GM19238 (cell line): ENCODE data around the gene ADAMTS4.

ENCODE experiments used
- DNase-seq: peaks from one replicate; pipeline ENCODE4 v3.0.0; 2011; ENCODE audit warnings: low spot score; ENCODE audit not compliant: insufficient read length

Gene ADAMTS4

DNA sequence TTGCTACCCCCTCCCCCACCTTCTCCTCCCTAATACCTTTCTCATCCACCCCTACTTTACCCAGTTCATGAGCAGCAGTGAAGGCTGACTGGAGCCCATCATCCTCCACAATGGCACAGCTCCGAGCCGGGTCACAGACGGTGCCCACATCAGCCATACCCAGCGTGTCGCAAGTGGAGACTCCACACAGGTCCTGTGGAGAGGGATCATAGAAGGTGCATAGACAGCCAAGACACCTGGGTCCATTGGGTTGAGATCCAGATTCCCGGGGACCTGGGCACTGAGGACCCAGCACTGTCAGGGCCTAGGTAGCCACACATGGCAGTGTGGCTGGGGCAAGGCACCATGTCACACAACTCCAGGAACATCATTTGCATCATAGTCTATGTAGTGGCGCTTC, 2.7 kb downstream of the ADAMTS4 start:
- no peak for DNase-seq

DNA sequence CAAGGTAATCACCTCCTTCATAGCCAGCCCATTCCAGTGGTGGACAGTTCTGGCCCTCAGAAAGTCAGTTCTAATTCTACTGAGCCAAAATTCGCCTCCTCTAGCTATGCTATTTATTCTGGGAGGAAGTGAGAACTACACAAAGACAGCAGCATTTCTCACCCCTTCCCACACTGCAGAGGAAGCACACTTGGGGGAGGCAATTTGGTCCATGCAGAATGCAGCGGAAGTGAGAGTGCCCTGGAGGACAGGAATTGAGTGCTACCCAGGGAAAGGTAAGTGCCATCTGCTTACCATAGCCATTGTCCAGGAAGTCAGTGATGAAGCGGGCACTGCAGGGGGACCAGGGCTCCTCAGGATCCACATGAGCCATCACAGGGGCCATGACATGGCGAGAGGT, 3.7 kb downstream of the ADAMTS4 start:
- DNase-seq = peak; percentile 32

- DNase-seq = no peak
Observed at GRCh38 chr1:161193561-161194235, 5.2 kb downstream of the ADAMTS4 start.

- peak; percentile 70 for DNase-seq
Observed at GRCh38 chr1:161192476-161193465, 6.1 kb downstream of the ADAMTS4 start.

- DNase-seq = no peak
Observed at GRCh38 chr1:161191971-161192370, 6.9 kb downstream of the ADAMTS4 start.

DNA sequence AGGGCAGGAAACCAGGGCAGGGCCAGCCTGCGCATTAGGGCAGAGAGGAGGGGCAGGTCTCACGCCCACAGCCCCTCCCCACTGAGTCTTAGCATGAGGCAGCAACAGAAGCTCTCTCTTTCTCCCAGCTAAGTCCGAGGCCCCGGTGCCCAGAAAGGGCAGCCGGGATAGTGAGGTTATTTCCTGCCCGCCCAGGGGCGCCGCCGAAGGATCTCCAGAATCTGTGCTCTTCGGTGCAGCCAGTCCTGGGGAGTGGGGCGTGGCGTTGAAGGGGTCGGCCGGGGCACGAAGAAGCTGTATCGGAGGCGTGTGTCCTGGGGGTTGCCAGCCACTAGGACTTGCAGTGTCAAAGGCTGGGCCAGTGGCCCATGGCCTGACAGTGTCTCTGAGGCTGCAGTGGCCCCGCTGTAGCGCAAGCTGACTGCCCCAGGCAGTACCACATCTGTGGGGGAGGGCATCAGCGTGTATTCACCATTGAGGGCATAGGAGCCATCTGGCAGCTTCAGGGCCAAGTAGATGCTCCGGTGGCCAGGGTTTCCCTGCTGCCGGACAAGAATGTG, 7.8 kb downstream of the ADAMTS4 start:
- DNase-seq = no peak

- no peak for DNase-seq
Observed at GRCh38 chr1:161189036-161189435, 9.8 kb downstream of the ADAMTS4 start.

DNA sequence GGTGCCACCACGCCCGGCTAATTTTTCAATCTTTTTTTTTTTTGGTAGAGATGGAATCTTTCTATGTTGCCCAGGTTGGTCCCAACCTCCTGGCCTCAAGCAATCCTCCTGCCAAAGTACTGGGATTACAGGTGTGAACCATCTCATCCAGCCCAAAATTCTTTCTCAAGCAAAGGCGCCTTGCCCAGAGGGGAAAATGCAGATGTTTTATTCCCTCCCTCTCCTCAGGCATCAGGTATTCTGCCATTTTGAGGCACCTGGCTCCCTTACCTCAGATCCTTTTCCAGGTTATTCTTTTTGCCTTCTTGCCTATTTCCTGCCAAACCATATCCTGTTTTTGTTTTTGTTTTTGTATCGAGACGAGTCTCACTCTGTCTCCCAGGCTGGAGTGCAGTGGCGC, 10.5 kb downstream of the ADAMTS4 start:
- DNase-seq = no peak

DNA sequence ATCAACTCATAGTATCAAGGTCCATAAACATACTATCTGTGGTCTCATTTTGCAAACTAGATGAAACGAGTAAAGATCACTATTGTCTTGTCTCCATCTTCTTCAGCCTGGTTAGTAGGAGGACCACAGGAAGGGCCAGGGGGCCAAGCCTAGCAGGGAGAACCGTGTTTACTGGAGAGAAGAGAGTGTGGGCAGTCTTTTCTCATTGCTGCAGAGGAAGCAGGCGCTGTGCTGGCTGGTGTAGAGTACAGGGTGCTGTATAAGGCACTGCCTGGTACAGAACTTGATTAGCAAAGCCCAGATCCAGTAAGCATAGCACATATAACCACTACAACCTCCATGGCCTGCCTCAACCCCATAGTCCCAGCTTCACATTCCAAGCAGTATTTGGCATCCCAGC, 11.5 kb downstream of the ADAMTS4 start:
- no peak for DNase-seq

- DNase-seq = peak; percentile 21
Observed at GRCh38 chr1:161185732-161186311, 13.0 kb downstream of the ADAMTS4 start.

- peak; percentile 79 for DNase-seq
Observed at GRCh38 chr1:161185282-161185682, 13.6 kb downstream of the ADAMTS4 start.

GRCh38 chr1:161182214-161182613, 16.6 kb downstream of the ADAMTS4 start:
- DNase-seq = no peak

DNA sequence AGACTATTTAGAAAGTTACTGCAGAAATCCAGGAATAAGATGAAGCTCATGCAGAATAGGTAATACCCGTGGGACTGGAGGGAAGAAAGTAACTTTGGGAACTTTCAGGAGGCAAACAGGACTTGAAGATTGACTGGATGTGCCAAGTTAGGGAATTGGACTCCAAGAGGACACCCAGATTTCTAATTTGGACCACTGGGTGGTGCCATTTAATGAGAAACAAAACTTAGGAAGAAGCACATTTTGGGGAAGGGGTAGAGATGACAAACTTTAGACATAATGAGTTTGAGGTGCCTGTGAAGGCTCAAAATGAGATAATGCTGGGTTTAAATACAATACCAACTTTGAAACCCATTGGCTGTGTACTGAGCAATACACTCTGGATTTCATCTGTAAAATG, 18.2 kb downstream of the ADAMTS4 start:
- no peak for DNase-seq

GRCh38 chr1:161179698-161180097, 19.2 kb downstream of the ADAMTS4 start:
- DNase-seq = no peak

- no peak for DNase-seq
Observed at GRCh38 chr1:161177936-161178244, 21.0 kb downstream of the ADAMTS4 start.

GRCh38 chr1:161177112-161177935, 21.5 kb downstream of the ADAMTS4 start, which contains the start of gene B4GALT3:
B4GALT3 (minus strand) TSS chr1:161177507; CDS start chr1:161176060, 1,447 bp downstream.
- DNase-seq = peak; percentile 92

GRCh38 chr1:161176468-161177111, 22.3 kb downstream of the ADAMTS4 start:
- DNase-seq = no peak

- DNase-seq = no peak
Observed at GRCh38 chr1:161175771-161176453, 22.9 kb downstream of the ADAMTS4 start.

- DNase-seq = no peak
Observed at GRCh38 chr1:161174911-161175310, 23.9 kb downstream of the ADAMTS4 start.

GRCh38 chr1:161173711-161174110, 25.1 kb downstream of the ADAMTS4 start:
- no peak for DNase-seq
